ENCODE data around the gene CLEC4G. TPM values are rescaled to one million over a fixed set of nuclear protein-coding genes. Genes with fewer than 3 reads are reported as not detected.

Gene CLEC4G
- total and polyA plus RNA-seq, 2 of the 8 experiments (the other 6 are each of a cell fraction or from before 2014, with no cell fraction given): 0.35 to 2.9 TPM

GRCh38 chr19:7734220-7735203 is 2.6 kb upstream of the CLEC4G start:
- no peak overlapping the region for H4K5ac ChIP-seq (ENCODE audit: insufficient read length, low read depth, low read length)
- peaks cover 0 to 3% of the 10 kb centered on the region in 2 experiments for H4K20me1 ChIP-seq (replicated peaks in 1 of 2; ENCODE audit: control insufficient read depth in 1 of 2, insufficient read depth in 2 of 2, low read length in 2 of 2)
- no peak overlapping the region for H4K91ac ChIP-seq (replicated peaks; ENCODE audit: insufficient read length, low read length)
- H3K23me2 ChIP-seq (ENCODE audit: low read depth, low read length): peaks cover 8% of the 10 kb centered on the region; the same call in 1 of the 2 replicates
- H3K14ac ChIP-seq (ENCODE audit: insufficient read length): no peak overlapping the region
- no peak overlapping the region for H3K4me3 ChIP-seq (ENCODE audit: extremely low read depth in 1 of 4, insufficient read depth in 2 of 4, low read depth in 3 of 4, low read length in 4 of 4)
- peaks cover 18 to 31% (median 25%) of the 10 kb centered on the region in 4 experiments for H3K27me3 ChIP-seq (replicated peaks in 1 of 4; ENCODE audit: control insufficient read depth in 3 of 4, extremely low read depth in 1 of 4, insufficient read depth in 3 of 4, low read length in 3 of 4)
- H3K27ac ChIP-seq (ENCODE audit: low read depth, low read length): no peak overlapping the region
- no peaks in the 10 kb centered on the region for H3K9me3 ChIP-seq (ENCODE audit: insufficient read depth in 2 of 2, low read depth in 1 of 2, low read length in 1 of 2)
- H3K79me1 ChIP-seq (ENCODE audit: low read depth, low read length): no peaks in the 10 kb centered on the region
- no peak overlapping the region for H4K8ac ChIP-seq (ENCODE audit: extremely low read depth, insufficient read depth, low read length)
- no peak for FAIRE-seq
- ChIA-PET POLR2A (ENCODE audit: partially characterized antibody) (no interaction called here), CTCF (ENCODE audit: partially characterized antibody) (no interaction called here)
- H2BK120ac ChIP-seq (replicated peaks; ENCODE audit: low read depth, low read length): no peak overlapping the region
- WGBS, 2 experiments (ENCODE audit: extremely low coverage in 1 of 2, insufficient coverage in 1 of 2, insufficient read length in 1 of 2, insufficient replicate concordance in 2 of 2, low coverage in 1 of 2, low lambda C conversion rate in 2 of 2, missing lambda C conversion rate in 1 of 2): 82% methylated on average over 11 of the region's 12 CpGs; no CpG with 5 or more reads in 1 of the 2 experiments
- H3K56ac ChIP-seq (replicated peaks; ENCODE audit: insufficient read length, low read depth, low read length): no peak overlapping the region
- no peak for DNase-seq (ENCODE audit: low read depth in 1 of 2, low spot score in 2 of 2)
- no peak overlapping the region for H2BK15ac ChIP-seq (ENCODE audit: low read length)
- no peak overlapping the region for H2BK20ac ChIP-seq (ENCODE audit: low read length)
- H2AK5ac ChIP-seq (ENCODE audit: low read depth, low read length): no peak overlapping the region
- no peak overlapping the region for H3K18ac ChIP-seq (ENCODE audit: extremely low read depth, low read length)
- no peak overlapping the region for H2AFZ ChIP-seq (ENCODE audit: low read length)
- no peaks in the 10 kb centered on the region for H3K79me2 ChIP-seq (ENCODE audit: control insufficient read depth in 1 of 2, insufficient read depth in 2 of 2, low read length in 2 of 2)
- no peak overlapping the region for H3K9ac ChIP-seq (replicated peaks in 1 of 4; ENCODE audit: extremely low read depth in 1 of 4, low read depth in 3 of 4, low read length in 3 of 4)
- no peak overlapping the region for H3K4me2 ChIP-seq (ENCODE audit: insufficient read depth in 1 of 2, low read depth in 2 of 2, low read length in 2 of 2)
- H3K23ac ChIP-seq (ENCODE audit: insufficient read length): no peak overlapping the region
- peaks cover 3 to 9% (median 6%) of the 10 kb centered on the region in 4 experiments; a peak in 6 of 7 replicates for H3K4me1 ChIP-seq (replicated peaks in 1 of 4; ENCODE audit: control insufficient read depth in 3 of 4, insufficient read depth in 4 of 4, low read length in 3 of 4)
- no peak overlapping the region for H3K4ac ChIP-seq (replicated peaks; ENCODE audit: insufficient read length, low read depth, low read length)
- no peak for TF ChIP-seq SP4 (IDR thresholded peaks at IDR 0.05; ENCODE audit: low read length)
- TF ChIP-seq BRCA1 (IDR thresholded peaks at IDR 0.05; ENCODE audit: low read depth, low read length): no peak
- TF ChIP-seq SAP30 (IDR thresholded peaks at IDR 0.05; ENCODE audit: insufficient read depth, insufficient replicate concordance, low read length): no peak
- no peak for TF ChIP-seq JUN (IDR thresholded peaks at IDR 0.05; ENCODE audit: low read depth, low read length)
- TF ChIP-seq CTBP2 (IDR thresholded peaks at IDR 0.05; ENCODE audit: borderline replicate concordance, insufficient read depth, insufficient read length, low read length): no peak
- TF ChIP-seq SIN3A (conservative IDR thresholded peaks at IDR 0.05 in 1 of 2, IDR thresholded peaks at IDR 0.05 in 1 of 2; ENCODE audit: low read depth in 1 of 2, low read length in 2 of 2): no peak
- no peak for TF ChIP-seq ZNF274 (IDR thresholded peaks at IDR 0.05; ENCODE audit: borderline replicate concordance, extremely low read depth, low read length)
- H2BK5ac ChIP-seq (ENCODE audit: low read depth, low read length): no peak overlapping the region
- no peaks in the 10 kb centered on the region for H3K36me3 ChIP-seq (ENCODE audit: control insufficient read depth in 2 of 4, insufficient read depth in 4 of 4, low read length in 3 of 4)
- no peak overlapping the region for H2BK12ac ChIP-seq (ENCODE audit: low read depth, low read length)

All from H1 (cell line).